Measurements from ENCODE around the gene SLC5A11. TPM values are rescaled to one million over a fixed set of nuclear protein-coding genes. Genes with fewer than 3 reads are reported as not detected.

Gene SLC5A11
- total RNA-seq, 1 experiment from 2014 or later, result 0.51 TPM

DNA sequence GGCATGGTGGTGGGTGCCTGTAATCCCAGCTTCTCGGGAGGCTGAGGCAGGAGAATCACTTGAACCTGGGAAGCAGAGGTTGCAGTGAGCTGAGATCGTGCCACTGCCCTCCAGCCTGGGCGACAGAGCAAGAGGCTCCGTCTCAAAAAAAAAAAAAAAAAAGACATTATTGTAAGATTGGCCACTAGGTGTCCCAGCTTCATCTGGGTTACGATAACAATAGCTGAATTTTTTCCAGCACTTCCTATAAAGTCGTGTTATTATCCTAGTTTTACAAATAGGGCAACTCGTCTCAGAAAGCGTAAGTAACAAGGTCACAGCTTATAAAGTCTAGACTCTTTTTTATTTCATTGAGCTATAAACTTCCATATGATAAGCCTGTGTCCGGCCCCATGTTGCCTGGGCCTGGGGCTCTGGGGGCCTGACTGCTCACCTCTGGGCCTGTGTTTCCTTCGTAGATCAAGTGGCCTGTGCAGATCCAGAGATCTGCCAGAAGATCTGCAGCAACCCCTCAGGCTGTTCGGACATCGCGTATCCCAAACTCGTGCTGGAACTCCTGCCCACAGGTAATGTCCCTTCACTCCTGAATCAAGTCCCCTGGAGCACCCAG lies 60.5 kb downstream of the SLC5A11 start:
- no peaks in the 10 kb centered on the region for H3K79me2 ChIP-seq (ENCODE audit: low read length)
- H3K4me1 ChIP-seq (ENCODE audit: insufficient read depth, low read length), result no peaks in the 10 kb centered on the region
- H3K27ac ChIP-seq (ENCODE audit: low read length), result no peak overlapping the region
- no TSS peak for BruUV-seq (replicated peaks)
- POLR2A ChIA-PET (ENCODE audit: unreplicated experiment), result interaction anchor here (0.6 kb wide), 1 partner anchor 84 kb away, joined by 5 read pairs; no protein-coding TSS in a partner anchor
- no peaks in the 10 kb centered on the region for H3K9me3 ChIP-seq (ENCODE audit: low read length)
- H3F3A ChIP-seq (ENCODE audit: low read length, unreplicated experiment), result no peaks in the 10 kb centered on the region
- TF ChIP-seq EZH2 (IDR thresholded peaks at IDR 0.05; ENCODE audit: low read length, unreplicated experiment) (no peak), EZH2phosphoT487 (IDR thresholded peaks at IDR 0.05; ENCODE audit: borderline replicate concordance, low read length) (no peak)
- TF ChIP-seq, protein P1, sequence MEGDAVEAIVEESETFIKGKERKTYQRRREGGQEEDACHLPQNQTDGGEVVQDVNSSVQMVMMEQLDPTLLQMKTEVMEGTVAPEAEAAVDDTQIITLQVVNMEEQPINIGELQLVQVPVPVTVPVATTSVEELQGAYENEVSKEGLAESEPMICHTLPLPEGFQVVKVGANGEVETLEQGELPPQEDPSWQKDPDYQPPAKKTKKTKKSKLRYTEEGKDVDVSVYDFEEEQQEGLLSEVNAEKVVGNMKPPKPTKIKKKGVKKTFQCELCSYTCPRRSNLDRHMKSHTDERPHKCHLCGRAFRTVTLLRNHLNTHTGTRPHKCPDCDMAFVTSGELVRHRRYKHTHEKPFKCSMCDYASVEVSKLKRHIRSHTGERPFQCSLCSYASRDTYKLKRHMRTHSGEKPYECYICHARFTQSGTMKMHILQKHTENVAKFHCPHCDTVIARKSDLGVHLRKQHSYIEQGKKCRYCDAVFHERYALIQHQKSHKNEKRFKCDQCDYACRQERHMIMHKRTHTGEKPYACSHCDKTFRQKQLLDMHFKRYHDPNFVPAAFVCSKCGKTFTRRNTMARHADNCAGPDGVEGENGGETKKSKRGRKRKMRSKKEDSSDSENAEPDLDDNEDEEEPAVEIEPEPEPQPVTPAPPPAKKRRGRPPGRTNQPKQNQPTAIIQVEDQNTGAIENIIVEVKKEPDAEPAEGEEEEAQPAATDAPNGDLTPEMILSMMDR (conservative IDR thresholded peaks at IDR 0.05; ENCODE audit: low read depth, low read length), result no peak; the same call in 1 of the 2 replicates
- H3K9me2 ChIP-seq (replicated peaks; ENCODE audit: low read length), result no peaks in the 10 kb centered on the region
- H3K27me3 ChIP-seq (ENCODE audit: low read length), result no peaks in the 10 kb centered on the region
- intact Hi-C loops (cut with micrococcal nuclease), result loop anchor here (10.0 kb wide), 2 partner anchors 72 to 138 kb away; no protein-coding TSS in a partner anchor
- H4K20me1 ChIP-seq (ENCODE audit: low read length), result no peaks in the 10 kb centered on the region
- H2AFZ ChIP-seq (ENCODE audit: low read length), result peak overlapping the region; percentile 48; the same call in 1 of the 2 replicates
- ATAC-seq (no peak), DNase-seq (peak; percentile 41)
- no peak overlapping the region for H3K4me2 ChIP-seq (ENCODE audit: low read length)
- H3K9ac ChIP-seq (ENCODE audit: low read length), result no peak overlapping the region
- no peak overlapping the region for H3K4me3 ChIP-seq (ENCODE audit: low read length)
- CTCF ChIA-PET, result interaction anchor here (0.6 to 1.1 kb wide), 6 partner anchors 60 to 319 kb away, joined by 3 to 9 read pairs (median 7); no protein-coding TSS in a partner anchor
- no peaks in the 10 kb centered on the region for H3K36me3 ChIP-seq (ENCODE audit: low read depth, low read length)

DNA sequence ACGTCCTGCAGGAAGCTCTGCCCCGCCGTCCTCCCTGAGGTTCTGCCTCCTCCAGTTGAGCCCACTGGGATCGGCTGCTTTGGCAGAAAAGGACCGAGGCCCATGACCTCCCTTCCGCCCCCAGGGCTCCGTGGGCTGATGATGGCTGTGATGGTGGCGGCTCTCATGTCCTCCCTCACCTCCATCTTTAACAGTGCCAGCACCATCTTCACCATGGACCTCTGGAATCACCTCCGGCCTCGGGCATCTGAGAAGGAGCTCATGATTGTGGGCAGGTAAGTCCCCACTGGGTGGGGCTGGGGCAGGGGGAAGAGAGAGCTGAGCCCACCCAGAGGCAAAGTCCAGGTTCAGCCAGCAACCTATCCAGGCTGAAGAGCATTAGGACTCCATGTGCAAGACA lies 61.1 kb downstream of the SLC5A11 start:
- Histone ChIP-seq H3K9ac (ENCODE audit: low read length) (no peak overlapping the region), H4K20me1 (ENCODE audit: low read length) (no peaks in the 10 kb centered on the region), H3K9me2 (replicated peaks; ENCODE audit: low read length) (no peaks in the 10 kb centered on the region), H3K27ac (ENCODE audit: low read length) (no peak overlapping the region), H3K9me3 (ENCODE audit: low read length) (no peaks in the 10 kb centered on the region), H3K27me3 (ENCODE audit: low read length) (no peaks in the 10 kb centered on the region), H3K4me2 (ENCODE audit: low read length) (no peak overlapping the region), H3K79me2 (ENCODE audit: low read length) (no peaks in the 10 kb centered on the region), H3K36me3 (ENCODE audit: low read depth, low read length) (no peaks in the 10 kb centered on the region), H3K4me3 (ENCODE audit: low read length) (no peak overlapping the region), H2AFZ (ENCODE audit: low read length) (no peak overlapping the region), H3F3A (ENCODE audit: low read length, unreplicated experiment) (no peaks in the 10 kb centered on the region), H3K4me1 (ENCODE audit: insufficient read depth, low read length) (no peaks in the 10 kb centered on the region)
- POLR2A ChIA-PET (ENCODE audit: unreplicated experiment), result no interaction called here
- no peak for TF ChIP-seq EZH2 (IDR thresholded peaks at IDR 0.05; ENCODE audit: low read length, unreplicated experiment)
- TF ChIP-seq, protein P1 (conservative IDR thresholded peaks at IDR 0.05; ENCODE audit: low read depth, low read length), result no peak
- no peak for TF ChIP-seq EZH2phosphoT487 (IDR thresholded peaks at IDR 0.05; ENCODE audit: borderline replicate concordance, low read length)
- ATAC-seq, result no peak
- CTCF ChIA-PET, result interaction anchor here (0.6 kb wide), 3 partner anchors 59 to 266 kb away, joined by 3 to 7 read pairs (median 3); no protein-coding TSS in a partner anchor
- BruUV-seq (replicated peaks), result no TSS peak
- intact Hi-C loops (cut with micrococcal nuclease), result loop anchor here (10.0 kb wide), 2 partner anchors 72 to 138 kb away; no protein-coding TSS in a partner anchor
- no peak for DNase-seq

DNA sequence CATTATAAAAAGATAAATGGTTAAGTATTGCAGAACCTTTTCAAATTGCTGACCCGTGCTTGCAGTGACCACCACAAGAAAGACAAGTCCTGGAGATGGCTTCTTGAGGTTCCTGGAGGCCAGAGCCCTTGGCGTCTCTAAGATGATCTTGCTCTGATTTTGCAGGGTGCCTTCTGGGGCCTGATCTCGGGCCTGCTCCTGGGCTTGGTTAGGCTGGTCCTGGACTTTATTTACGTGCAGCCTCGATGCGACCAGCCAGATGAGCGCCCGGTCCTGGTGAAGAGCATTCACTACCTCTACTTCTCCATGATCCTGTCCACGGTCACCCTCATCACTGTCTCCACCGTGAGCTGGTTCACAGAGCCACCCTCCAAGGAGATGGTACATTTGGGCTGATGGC lies 63.0 kb downstream of the SLC5A11 start:
- Histone ChIP-seq H3K4me3 (ENCODE audit: low read length) (no peak overlapping the region), H3K27me3 (ENCODE audit: low read length) (no peaks in the 10 kb centered on the region), H3K27ac (ENCODE audit: low read length) (no peak overlapping the region), H3K9ac (ENCODE audit: low read length) (no peak overlapping the region), H3K36me3 (ENCODE audit: low read depth, low read length) (no peaks in the 10 kb centered on the region), H3K79me2 (ENCODE audit: low read length) (no peaks in the 10 kb centered on the region), H3K4me2 (ENCODE audit: low read length) (no peak overlapping the region), H2AFZ (ENCODE audit: low read length) (no peak overlapping the region), H3K9me2 (replicated peaks; ENCODE audit: low read length) (no peaks in the 10 kb centered on the region), H3K4me1 (ENCODE audit: insufficient read depth, low read length) (no peaks in the 10 kb centered on the region), H3K9me3 (ENCODE audit: low read length) (no peaks in the 10 kb centered on the region), H3F3A (ENCODE audit: low read length, unreplicated experiment) (no peaks in the 10 kb centered on the region), H4K20me1 (ENCODE audit: low read length) (no peaks in the 10 kb centered on the region)
- POLR2A ChIA-PET (ENCODE audit: unreplicated experiment), result no interaction called here
- intact Hi-C loops (cut with micrococcal nuclease), result loop anchor here (10.0 kb wide), 2 partner anchors 74 to 136 kb away; no protein-coding TSS in a partner anchor
- DNase-seq (no peak), ATAC-seq (no peak)
- TF ChIP-seq, protein P1 (conservative IDR thresholded peaks at IDR 0.05; ENCODE audit: low read depth, low read length), result no peak
- no peak for TF ChIP-seq EZH2phosphoT487 (IDR thresholded peaks at IDR 0.05; ENCODE audit: borderline replicate concordance, low read length)
- no peak for TF ChIP-seq EZH2 (IDR thresholded peaks at IDR 0.05; ENCODE audit: low read length, unreplicated experiment)
- CTCF ChIA-PET, result no interaction called here
- BruUV-seq (replicated peaks), result no TSS peak
